Measurements from ENCODE around the gene DHX57.

DNA sequence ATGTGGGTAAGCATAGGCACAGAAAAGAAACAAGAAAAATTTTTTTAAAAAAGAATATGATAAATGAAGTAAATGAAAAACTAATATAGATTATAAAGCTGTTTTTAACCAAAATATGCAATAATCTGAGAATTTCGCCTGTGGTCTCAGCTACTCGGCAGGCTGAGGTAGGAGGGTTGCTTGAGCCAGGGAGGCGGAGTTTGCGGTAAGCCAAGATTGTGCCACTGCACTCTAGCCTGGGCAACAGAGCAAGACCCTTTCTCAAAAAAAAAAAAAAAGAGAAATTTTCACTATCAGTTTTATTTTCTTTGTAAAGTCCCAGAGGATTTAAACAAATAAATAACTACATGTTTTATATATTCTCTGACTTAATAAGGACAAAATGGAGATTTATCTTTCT is 47.3 kb downstream of the DHX57 start:
- TF ChIP-seq, protein P1, sequence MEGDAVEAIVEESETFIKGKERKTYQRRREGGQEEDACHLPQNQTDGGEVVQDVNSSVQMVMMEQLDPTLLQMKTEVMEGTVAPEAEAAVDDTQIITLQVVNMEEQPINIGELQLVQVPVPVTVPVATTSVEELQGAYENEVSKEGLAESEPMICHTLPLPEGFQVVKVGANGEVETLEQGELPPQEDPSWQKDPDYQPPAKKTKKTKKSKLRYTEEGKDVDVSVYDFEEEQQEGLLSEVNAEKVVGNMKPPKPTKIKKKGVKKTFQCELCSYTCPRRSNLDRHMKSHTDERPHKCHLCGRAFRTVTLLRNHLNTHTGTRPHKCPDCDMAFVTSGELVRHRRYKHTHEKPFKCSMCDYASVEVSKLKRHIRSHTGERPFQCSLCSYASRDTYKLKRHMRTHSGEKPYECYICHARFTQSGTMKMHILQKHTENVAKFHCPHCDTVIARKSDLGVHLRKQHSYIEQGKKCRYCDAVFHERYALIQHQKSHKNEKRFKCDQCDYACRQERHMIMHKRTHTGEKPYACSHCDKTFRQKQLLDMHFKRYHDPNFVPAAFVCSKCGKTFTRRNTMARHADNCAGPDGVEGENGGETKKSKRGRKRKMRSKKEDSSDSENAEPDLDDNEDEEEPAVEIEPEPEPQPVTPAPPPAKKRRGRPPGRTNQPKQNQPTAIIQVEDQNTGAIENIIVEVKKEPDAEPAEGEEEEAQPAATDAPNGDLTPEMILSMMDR (conservative IDR thresholded peaks at IDR 0.05 in 1 of 2, IDR thresholded peaks at IDR 0.05 in 1 of 2; ENCODE audit: extremely low read depth in 1 of 2, insufficient read depth in 1 of 2, low read depth in 1 of 2, low read length in 2 of 2), result no peak
- TF ChIP-seq EZH2 (IDR thresholded peaks at IDR 0.05; ENCODE audit: borderline replicate concordance, low read length), result no peak

Measured in mammary epithelial cell (primary cell).